ENCODE results near the gene CADM2. TPM values are rescaled to one million over a fixed set of nuclear protein-coding genes. Genes with fewer than 3 reads are reported as not detected.

CADM2 gene
- total and polyA plus RNA-seq, 2 experiments from 2014 or later: 13.3 to 47.5 TPM

- TF ChIP-seq, protein P1, sequence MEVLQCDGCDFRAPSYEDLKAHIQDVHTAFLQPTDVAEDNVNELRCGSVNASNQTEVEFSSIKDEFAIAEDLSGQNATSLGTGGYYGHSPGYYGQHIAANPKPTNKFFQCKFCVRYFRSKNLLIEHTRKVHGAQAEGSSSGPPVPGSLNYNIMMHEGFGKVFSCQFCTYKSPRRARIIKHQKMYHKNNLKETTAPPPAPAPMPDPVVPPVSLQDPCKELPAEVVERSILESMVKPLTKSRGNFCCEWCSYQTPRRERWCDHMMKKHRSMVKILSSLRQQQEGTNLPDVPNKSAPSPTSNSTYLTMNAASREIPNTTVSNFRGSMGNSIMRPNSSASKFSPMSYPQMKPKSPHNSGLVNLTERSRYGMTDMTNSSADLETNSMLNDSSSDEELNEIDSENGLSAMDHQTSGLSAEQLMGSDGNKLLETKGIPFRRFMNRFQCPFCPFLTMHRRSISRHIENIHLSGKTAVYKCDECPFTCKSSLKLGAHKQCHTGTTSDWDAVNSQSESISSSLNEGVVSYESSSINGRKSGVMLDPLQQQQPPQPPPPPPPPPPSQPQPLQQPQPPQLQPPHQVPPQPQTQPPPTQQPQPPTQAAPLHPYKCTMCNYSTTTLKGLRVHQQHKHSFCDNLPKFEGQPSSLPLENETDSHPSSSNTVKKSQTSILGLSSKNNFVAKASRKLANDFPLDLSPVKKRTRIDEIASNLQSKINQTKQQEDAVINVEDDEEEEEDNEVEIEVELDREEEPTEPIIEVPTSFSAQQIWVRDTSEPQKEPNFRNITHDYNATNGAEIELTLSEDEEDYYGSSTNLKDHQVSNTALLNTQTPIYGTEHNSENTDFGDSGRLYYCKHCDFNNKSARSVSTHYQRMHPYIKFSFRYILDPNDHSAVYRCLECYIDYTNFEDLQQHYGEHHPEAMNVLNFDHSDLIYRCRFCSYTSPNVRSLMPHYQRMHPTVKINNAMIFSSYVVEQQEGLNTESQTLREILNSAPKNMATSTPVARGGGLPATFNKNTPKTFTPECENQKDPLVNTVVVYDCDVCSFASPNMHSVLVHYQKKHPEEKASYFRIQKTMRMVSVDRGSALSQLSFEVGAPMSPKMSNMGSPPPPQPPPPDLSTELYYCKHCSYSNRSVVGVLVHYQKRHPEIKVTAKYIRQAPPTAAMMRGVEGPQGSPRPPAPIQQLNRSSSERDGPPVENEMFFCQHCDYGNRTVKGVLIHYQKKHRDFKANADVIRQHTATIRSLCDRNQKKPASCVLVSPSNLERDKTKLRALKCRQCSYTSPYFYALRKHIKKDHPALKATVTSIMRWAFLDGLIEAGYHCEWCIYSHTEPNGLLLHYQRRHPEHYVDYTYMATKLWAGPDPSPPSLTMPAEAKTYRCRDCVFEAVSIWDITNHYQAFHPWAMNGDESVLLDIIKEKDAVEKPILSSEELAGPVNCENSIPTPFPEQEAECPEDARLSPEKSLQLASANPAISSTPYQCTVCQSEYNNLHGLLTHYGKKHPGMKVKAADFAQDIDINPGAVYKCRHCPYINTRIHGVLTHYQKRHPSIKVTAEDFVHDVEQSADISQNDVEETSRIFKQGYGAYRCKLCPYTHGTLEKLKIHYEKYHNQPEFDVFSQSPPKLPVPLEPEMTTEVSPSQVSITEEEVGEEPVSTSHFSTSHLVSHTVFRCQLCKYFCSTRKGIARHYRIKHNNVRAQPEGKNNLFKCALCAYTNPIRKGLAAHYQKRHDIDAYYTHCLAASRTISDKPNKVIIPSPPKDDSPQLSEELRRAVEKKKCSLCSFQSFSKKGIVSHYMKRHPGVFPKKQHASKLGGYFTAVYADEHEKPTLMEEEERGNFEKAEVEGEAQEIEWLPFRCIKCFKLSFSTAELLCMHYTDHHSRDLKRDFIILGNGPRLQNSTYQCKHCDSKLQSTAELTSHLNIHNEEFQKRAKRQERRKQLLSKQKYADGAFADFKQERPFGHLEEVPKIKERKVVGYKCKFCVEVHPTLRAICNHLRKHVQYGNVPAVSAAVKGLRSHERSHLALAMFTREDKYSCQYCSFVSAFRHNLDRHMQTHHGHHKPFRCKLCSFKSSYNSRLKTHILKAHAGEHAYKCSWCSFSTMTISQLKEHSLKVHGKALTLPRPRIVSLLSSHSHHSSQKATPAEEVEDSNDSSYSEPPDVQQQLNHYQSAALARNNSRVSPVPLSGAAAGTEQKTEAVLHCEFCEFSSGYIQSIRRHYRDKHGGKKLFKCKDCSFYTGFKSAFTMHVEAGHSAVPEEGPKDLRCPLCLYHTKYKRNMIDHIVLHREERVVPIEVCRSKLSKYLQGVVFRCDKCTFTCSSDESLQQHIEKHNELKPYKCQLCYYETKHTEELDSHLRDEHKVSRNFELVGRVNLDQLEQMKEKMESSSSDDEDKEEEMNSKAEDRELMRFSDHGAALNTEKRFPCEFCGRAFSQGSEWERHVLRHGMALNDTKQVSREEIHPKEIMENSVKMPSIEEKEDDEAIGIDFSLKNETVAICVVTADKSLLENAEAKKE (CRISPR knock-in tag; IDR thresholded peaks at IDR 0.05): no peak
- no peak for TF ChIP-seq JUNB (IDR thresholded peaks at IDR 0.05; ENCODE audit: unreplicated experiment)
- no peak for TF ChIP-seq CREB1 (CRISPR knock-in tag; IDR thresholded peaks at IDR 0.05; ENCODE audit: low read depth)
- no peak for TF ChIP-seq ZNF331 (CRISPR knock-in tag; IDR thresholded peaks at IDR 0.05; ENCODE audit: low read depth)
Observed at GRCh38 chr3:85376131-85376530, 417.3 kb downstream of the CADM2 start (continued).

GRCh38 chr3:85377115-85377514 is 418.3 kb downstream of the CADM2 start:
- no peaks in the 10 kb centered on the region for H3K36me3 Mint-ChIP-seq (ENCODE audit: low read depth)
- Histone ChIP-seq H3F3A (replicated peaks; ENCODE audit: low read depth) (no peaks in the 10 kb centered on the region), H2AFZ (no peak overlapping the region), H3K9me2 (ENCODE audit: insufficient read depth) (no peaks in the 10 kb centered on the region), H3K79me2 (replicated peaks; ENCODE audit: insufficient read depth) (no peaks in the 10 kb centered on the region), H3K36me3 (ENCODE audit: insufficient read depth) (no peaks in the 10 kb centered on the region), H3K4me3 (no peak overlapping the region), H3K4me1 (ENCODE audit: insufficient read depth) (no peaks in the 10 kb centered on the region), H3K27ac (ENCODE audit: low read depth) (no peak overlapping the region), H3K27me3 (ENCODE audit: insufficient read depth) (no peaks in the 10 kb centered on the region), H3K4me2 (no peak overlapping the region), H4K20me1 (replicated peaks; ENCODE audit: insufficient read depth) (no peaks in the 10 kb centered on the region)
- H3K4me1 Mint-ChIP-seq: no peaks in the 10 kb centered on the region
- no peak overlapping the region for H3K4me3 Mint-ChIP-seq
- no peak for TF ChIP-seq NANOG (IDR thresholded peaks at IDR 0.05; ENCODE audit: borderline replicate concordance)
- no peak for TF ChIP-seq ETS1 (IDR thresholded peaks at IDR 0.05)
- TF ChIP-seq EZH2phosphoT487 (IDR thresholded peaks at IDR 0.05; ENCODE audit: unreplicated experiment): no peak
- DNase-seq (ENCODE audit: low spot score) (no peak), ATAC-seq (no peak)
- H3K27ac Mint-ChIP-seq: no peak overlapping the region
- no peaks in the 10 kb centered on the region; the same call in 2 of the 3 replicates for H3K9me3 Mint-ChIP-seq
- no peaks in the 10 kb centered on the region for H3K27me3 Mint-ChIP-seq (ENCODE audit: insufficient read depth, low read depth, poor library complexity)
